SK-N-SH treated with all-trans-retinoic acid at 6 μM for 48 hours (cell line): ENCODE results near the gene PITRM1.

Experiments
- ARNTL ChIP-seq: fragments of 450-650 bp; formaldehyde crosslinking; IDR thresholded peaks from 2 replicates; pipeline ENCODE4 v1.5.0; 2020; ENCODE audit warnings: low read depth, mild to moderate bottlenecking, moderate library complexity, borderline replicate concordance
- ESRRG ChIP-seq: fragments of 250-450 bp; sonication (Bioruptor Pico); IDR thresholded peaks from 2 replicates; pipeline ENCODE4 v1.6.1; 2021; ENCODE audit warnings: mild to moderate bottlenecking
- PPARA ChIP-seq: fragments of 250-450 bp; sonication (Bioruptor Pico); IDR thresholded peaks from 2 replicates; pipeline ENCODE4 v1.5.0; 2020; ENCODE audit warnings: mild to moderate bottlenecking, borderline replicate concordance
- RARB ChIP-seq: fragments of 250-450 bp; sonication (Bioruptor Pico); IDR thresholded peaks from 2 replicates; pipeline ENCODE4 v1.8.0; 2021; ENCODE audit warnings: mild to moderate bottlenecking, moderate library complexity
- TSHZ2 ChIP-seq: fragments of 250-450 bp; sonication (Bioruptor Pico); IDR thresholded peaks from 2 replicates; pipeline ENCODE4 v1.5.0; 2020; ENCODE audit warnings: mild to moderate bottlenecking, moderate library complexity
- ZFP3 ChIP-seq: fragments of 250-450 bp; sonication (Bioruptor Pico); IDR thresholded peaks from 2 replicates; pipeline ENCODE4 v1.5.0; 2020; ENCODE audit warnings: mild to moderate bottlenecking, moderate library complexity
- ZFP30 ChIP-seq: fragments of 450-650 bp; formaldehyde crosslinking; IDR thresholded peaks from 2 replicates; pipeline ENCODE4 v1.5.0; 2022; ENCODE audit warnings: mild to moderate bottlenecking, moderate library complexity
- ZNF565 ChIP-seq: fragments of 450-650 bp; formaldehyde crosslinking; conservative IDR thresholded peaks from 2 replicates; pipeline ENCODE4 v1.5.0; 2020; ENCODE audit warnings: low read depth, mild to moderate bottlenecking, moderate library complexity
- TF ChIP-seq, protein P1 (sequence below): fragments of 250-450 bp; sonication (Bioruptor Pico); IDR thresholded peaks from 2 replicates; pipeline ENCODE4 v1.8.0; 2021; ENCODE audit warnings: low read depth, mild to moderate bottlenecking, moderate library complexity, borderline replicate concordance

- TF ChIP-seq, protein P1, sequence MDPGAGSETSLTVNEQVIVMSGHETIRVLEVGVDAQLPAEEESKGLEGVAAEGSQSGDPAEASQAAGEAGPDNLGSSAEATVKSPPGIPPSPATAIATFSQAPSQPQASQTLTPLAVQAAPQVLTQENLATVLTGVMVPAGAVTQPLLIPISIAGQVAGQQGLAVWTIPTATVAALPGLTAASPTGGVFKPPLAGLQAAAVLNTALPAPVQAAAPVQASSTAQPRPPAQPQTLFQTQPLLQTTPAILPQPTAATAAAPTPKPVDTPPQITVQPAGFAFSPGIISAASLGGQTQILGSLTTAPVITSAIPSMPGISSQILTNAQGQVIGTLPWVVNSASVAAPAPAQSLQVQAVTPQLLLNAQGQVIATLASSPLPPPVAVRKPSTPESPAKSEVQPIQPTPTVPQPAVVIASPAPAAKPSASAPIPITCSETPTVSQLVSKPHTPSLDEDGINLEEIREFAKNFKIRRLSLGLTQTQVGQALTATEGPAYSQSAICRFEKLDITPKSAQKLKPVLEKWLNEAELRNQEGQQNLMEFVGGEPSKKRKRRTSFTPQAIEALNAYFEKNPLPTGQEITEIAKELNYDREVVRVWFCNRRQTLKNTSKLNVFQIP (CRISPR knock-in tag): no peak
- TF ChIP-seq ZFP30 (CRISPR knock-in tag) (no peak), ZFP3 (CRISPR knock-in tag) (no peak), RARB (CRISPR knock-in tag) (no peak), TSHZ2 (CRISPR knock-in tag) (no peak), ESRRG (CRISPR knock-in tag) (no peak), PPARA (CRISPR knock-in tag) (no peak), ARNTL (CRISPR knock-in tag) (no peak), ZNF565 (CRISPR knock-in tag) (no peak)
Observed at GRCh38 chr10:3136336-3136735, 36.2 kb downstream of the PITRM1 start.
